SK-N-SH treated with all-trans-retinoic acid at 6 μM for 48 hours (cell line): ENCODE results near the gene TXNDC11.
A peak's percentile ranks its signal among the peaks of the same experiment; 100 is the strongest.

Experiments
- ATAC-seq: fragments of 200-7000 bp; cut with Tn5 transposase; 3 replicates; pipeline ENCODE4 v1.9.1; 2020; ENCODE audit warnings: mild to moderate bottlenecking, moderate library complexity
- ARNTL ChIP-seq: fragments of 450-650 bp; formaldehyde crosslinking; IDR thresholded peaks from 2 replicates; pipeline ENCODE4 v1.5.0; 2020; ENCODE audit warnings: low read depth, mild to moderate bottlenecking, moderate library complexity, borderline replicate concordance
- BACH2 ChIP-seq: fragments of 250-450 bp; sonication (Bioruptor Pico); IDR thresholded peaks from 2 replicates; pipeline ENCODE4 v1.9.0; 2021; ENCODE audit warnings: mild to moderate bottlenecking, borderline replicate concordance
- CSDC2 ChIP-seq: fragments of 250-450 bp; sonication (Bioruptor Pico); IDR thresholded peaks from 2 replicates; pipeline ENCODE4 v1.5.0; 2020; ENCODE audit warnings: mild to moderate bottlenecking, moderate library complexity
- GLIS3 ChIP-seq: fragments of 250-450 bp; sonication (Bioruptor Pico); IDR thresholded peaks from 2 replicates; pipeline ENCODE4 v1.5.0; 2020; ENCODE audit warnings: mild to moderate bottlenecking, moderate library complexity
- ISL1 ChIP-seq: fragments of 250-450 bp; sonication (Bioruptor Pico); IDR thresholded peaks from 2 replicates; pipeline ENCODE4 v2.1.2; 2022; ENCODE audit warnings: mild to moderate bottlenecking, moderate library complexity
- OSR1 ChIP-seq: fragments of 250-450 bp; sonication (Bioruptor Pico); IDR thresholded peaks from 2 replicates; pipeline ENCODE4 v1.8.0; 2022; ENCODE audit warnings: moderate library complexity, mild to moderate bottlenecking, inconsistent platforms
- RARB ChIP-seq: fragments of 250-450 bp; sonication (Bioruptor Pico); IDR thresholded peaks from 2 replicates; pipeline ENCODE4 v1.8.0; 2021; ENCODE audit warnings: mild to moderate bottlenecking, moderate library complexity
- TCF4 ChIP-seq: fragments of 250-450 bp; sonication (Bioruptor Pico); IDR thresholded peaks from 2 replicates; pipeline ENCODE4 v1.8.0; 2021; ENCODE audit warnings: mild to moderate bottlenecking, moderate library complexity, borderline replicate concordance
- TOX ChIP-seq: fragments of 250-450 bp; sonication (Bioruptor Pico); IDR thresholded peaks from 2 replicates; pipeline ENCODE4 v1.8.0; 2021; ENCODE audit warnings: mild to moderate bottlenecking, moderate library complexity, borderline replicate concordance
- ZC3H10 ChIP-seq: fragments of 250-450 bp; sonication (Bioruptor Pico); IDR thresholded peaks from 2 replicates; pipeline ENCODE4 v1.5.1; 2021; ENCODE audit warnings: mild to moderate bottlenecking, moderate library complexity
- ZFP3 ChIP-seq: fragments of 250-450 bp; sonication (Bioruptor Pico); IDR thresholded peaks from 2 replicates; pipeline ENCODE4 v1.5.0; 2020; ENCODE audit warnings: mild to moderate bottlenecking, moderate library complexity
- ZNF565 ChIP-seq: fragments of 450-650 bp; formaldehyde crosslinking; conservative IDR thresholded peaks from 2 replicates; pipeline ENCODE4 v1.5.0; 2020; ENCODE audit warnings: low read depth, mild to moderate bottlenecking, moderate library complexity
- ZNF70 ChIP-seq: fragments of 450-650 bp; formaldehyde crosslinking; IDR thresholded peaks from 2 replicates; pipeline ENCODE4 v1.5.0; 2020; ENCODE audit warnings: mild to moderate bottlenecking, moderate library complexity
- TF ChIP-seq, protein P1 (sequence below): fragments of 250-450 bp; sonication (Bioruptor Pico); IDR thresholded peaks from 2 replicates; pipeline ENCODE4 v1.8.0; 2021; ENCODE audit warnings: low read depth, mild to moderate bottlenecking, moderate library complexity, borderline replicate concordance
- TF ChIP-seq, protein P2 (sequence below): fragments of 250-450 bp; sonication (Bioruptor Pico); IDR thresholded peaks from 2 replicates; pipeline ENCODE4 v1.5.1; 2020; ENCODE audit warnings: low read depth, mild to moderate bottlenecking, moderate library complexity
- TF ChIP-seq, protein P3 (sequence below): fragments of 250-450 bp; sonication (Bioruptor Pico); IDR thresholded peaks from 2 replicates; pipeline ENCODE4 v1.5.0; 2020; ENCODE audit warnings: mild to moderate bottlenecking, moderate library complexity

Gene TXNDC11

DNA sequence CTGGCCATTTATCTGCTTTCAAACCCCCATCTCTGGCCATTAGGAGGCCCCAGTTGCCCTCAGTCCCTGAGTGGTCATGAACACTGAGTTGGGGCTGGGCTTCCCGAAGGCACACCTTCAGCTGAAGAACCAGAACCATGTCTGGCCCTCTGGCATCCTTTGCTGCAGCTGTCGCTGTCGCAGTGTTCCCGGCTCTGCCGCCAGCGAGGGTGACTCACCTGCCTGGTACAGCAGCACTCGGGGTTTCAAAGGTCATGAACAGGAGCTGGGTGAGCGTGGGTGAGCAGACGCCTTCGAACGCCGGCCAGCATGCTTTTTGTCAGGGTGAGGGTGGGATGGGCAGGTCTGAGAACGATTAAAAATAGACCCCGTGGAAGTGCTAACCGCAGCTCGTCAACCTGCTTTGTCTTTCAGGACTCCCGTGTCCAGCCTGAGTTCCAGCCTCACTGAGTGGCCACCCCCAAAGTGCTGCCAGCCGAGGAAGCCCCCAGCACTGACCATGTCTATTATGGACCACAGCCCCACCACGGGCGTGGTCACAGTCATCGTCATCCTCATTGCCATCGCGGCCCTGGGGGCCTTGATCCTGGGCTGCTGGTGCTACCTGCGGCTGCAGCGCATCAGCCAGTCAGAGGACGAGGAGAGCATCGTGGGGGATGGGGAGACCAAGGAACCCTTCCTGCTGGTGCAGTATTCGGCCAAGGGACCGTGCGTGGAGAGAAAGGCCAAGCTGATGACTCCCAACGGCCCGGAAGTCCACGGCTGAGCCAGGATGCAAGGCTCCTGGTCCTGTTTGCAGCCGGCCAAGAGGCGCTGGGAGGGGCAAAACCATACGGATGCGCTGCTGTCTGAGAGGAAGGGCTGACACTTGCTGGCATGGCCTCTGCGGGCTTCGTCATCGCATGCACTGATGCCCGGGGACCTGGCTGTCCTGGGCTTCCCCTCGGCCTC is 66.8 kb downstream of the TXNDC11 start:
- 0 out of 2 replicates have a peak, but pooled peaks have one; percentile 24 for TF ChIP-seq ZFP3 (CRISPR knock-in tag)
- no peak for TF ChIP-seq RARB
- TF ChIP-seq ZC3H10 (CRISPR knock-in tag) = no peak
- no peak for TF ChIP-seq ISL1 (CRISPR knock-in tag)
- no peak for TF ChIP-seq BACH2 (CRISPR knock-in tag)
- no peak for TF ChIP-seq ARNTL (CRISPR knock-in tag)
- TF ChIP-seq, protein P1, sequence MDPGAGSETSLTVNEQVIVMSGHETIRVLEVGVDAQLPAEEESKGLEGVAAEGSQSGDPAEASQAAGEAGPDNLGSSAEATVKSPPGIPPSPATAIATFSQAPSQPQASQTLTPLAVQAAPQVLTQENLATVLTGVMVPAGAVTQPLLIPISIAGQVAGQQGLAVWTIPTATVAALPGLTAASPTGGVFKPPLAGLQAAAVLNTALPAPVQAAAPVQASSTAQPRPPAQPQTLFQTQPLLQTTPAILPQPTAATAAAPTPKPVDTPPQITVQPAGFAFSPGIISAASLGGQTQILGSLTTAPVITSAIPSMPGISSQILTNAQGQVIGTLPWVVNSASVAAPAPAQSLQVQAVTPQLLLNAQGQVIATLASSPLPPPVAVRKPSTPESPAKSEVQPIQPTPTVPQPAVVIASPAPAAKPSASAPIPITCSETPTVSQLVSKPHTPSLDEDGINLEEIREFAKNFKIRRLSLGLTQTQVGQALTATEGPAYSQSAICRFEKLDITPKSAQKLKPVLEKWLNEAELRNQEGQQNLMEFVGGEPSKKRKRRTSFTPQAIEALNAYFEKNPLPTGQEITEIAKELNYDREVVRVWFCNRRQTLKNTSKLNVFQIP (CRISPR knock-in tag) = no peak
- peak; percentile 47 for ATAC-seq

DNA sequence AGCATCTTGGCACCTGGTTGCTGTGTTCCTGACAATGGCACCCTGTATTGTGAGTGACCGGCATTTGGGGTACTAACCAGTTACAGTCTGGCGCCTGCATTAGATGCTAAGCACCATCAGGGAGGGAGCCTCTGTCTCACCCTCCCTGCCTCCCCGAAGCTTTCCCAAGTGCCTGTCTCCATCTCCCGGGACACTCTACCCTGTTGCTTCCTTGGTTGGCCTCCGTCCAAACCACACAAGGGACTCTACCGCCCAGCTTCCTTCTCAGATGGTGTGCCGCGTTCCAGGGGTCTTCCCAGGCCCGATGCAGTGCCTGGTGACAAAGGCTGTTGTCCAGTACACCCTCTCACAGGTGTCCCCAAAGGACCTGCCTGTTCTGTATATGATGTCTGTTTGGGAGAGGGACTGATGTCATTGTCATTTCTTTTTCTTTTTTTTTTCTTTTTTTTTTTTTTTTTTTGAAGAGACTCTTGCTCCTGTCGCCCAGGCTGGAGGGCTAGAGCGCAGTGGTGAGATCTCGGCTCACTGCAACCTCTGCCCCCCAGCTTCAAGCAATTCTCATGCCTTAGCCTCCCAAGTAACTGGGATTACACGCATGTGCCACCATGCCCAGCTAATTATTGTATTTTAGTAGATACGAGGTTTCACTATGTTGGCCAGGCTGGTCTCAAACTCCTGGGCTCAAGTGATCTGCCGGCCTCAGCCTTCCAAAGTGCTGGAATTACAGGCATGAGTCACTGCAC is 67.7 kb downstream of the TXNDC11 start:
- TF ChIP-seq ZC3H10 (CRISPR knock-in tag) = no peak
- TF ChIP-seq, protein P1 (CRISPR knock-in tag) = no peak
- TF ChIP-seq TCF4 (CRISPR knock-in tag) = no peak
- TF ChIP-seq ZNF565 (CRISPR knock-in tag) = no peak
- TF ChIP-seq TOX (CRISPR knock-in tag) = no peak
- TF ChIP-seq ISL1 (CRISPR knock-in tag) = no peak
- TF ChIP-seq ZFP3 (CRISPR knock-in tag) = no peak
- TF ChIP-seq, protein P2, sequence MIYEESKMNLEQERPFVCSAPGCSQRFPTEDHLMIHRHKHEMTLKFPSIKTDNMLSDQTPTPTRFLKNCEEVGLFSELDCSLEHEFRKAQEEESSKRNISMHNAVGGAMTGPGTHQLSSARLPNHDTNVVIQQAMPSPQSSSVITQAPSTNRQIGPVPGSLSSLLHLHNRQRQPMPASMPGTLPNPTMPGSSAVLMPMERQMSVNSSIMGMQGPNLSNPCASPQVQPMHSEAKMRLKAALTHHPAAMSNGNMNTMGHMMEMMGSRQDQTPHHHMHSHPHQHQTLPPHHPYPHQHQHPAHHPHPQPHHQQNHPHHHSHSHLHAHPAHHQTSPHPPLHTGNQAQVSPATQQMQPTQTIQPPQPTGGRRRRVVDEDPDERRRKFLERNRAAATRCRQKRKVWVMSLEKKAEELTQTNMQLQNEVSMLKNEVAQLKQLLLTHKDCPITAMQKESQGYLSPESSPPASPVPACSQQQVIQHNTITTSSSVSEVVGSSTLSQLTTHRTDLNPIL (CRISPR knock-in tag) = no peak
- TF ChIP-seq GLIS3 (CRISPR knock-in tag) = no peak
- TF ChIP-seq CSDC2 (CRISPR knock-in tag) = no peak
- ATAC-seq = peak; percentile 45

DNA sequence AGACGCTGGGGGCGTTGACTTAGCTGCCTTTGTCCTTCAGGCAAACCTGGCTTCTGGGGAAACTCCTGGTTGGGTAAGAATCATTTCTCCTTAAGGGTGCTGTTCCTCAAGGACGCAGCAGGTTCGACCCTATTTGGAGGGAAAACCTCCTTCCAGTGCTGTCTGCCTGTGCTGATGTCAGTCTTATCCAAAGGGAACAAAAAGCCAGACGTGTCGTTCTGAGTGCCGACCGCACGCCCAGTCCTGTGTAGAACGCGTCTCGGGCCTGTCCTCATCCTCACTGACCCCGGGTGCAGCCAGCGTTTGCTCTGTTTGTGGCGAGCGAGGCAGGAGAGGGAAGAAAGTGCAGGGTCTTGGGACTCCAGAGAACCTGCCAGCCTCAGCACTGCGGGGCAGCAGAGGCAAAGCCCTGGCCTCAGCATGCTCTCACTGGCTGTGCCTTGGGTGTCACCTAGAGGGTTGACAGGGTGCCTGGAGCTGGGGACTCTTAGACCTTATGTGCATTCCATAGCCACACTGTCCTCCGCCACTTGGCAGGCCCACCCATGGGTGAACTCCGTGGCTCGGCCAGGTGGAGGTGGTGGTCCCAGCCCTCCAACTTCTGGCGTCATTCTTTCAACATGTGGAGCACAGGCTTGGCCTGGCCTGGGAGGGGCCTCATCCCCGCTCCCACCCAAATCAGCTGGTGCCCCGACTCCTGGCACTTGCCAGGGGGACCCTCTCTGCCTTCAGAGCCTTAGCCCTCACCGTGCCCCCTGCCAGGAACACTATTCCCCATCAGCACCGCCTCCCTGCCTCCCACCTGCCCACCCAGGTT is 68.4 kb downstream of the TXNDC11 start:
- TF ChIP-seq OSR1 (CRISPR knock-in tag) = no peak
- TF ChIP-seq ISL1 (CRISPR knock-in tag) = no peak
- TF ChIP-seq ZNF70 (CRISPR knock-in tag) = no peak
- TF ChIP-seq, protein P3, sequence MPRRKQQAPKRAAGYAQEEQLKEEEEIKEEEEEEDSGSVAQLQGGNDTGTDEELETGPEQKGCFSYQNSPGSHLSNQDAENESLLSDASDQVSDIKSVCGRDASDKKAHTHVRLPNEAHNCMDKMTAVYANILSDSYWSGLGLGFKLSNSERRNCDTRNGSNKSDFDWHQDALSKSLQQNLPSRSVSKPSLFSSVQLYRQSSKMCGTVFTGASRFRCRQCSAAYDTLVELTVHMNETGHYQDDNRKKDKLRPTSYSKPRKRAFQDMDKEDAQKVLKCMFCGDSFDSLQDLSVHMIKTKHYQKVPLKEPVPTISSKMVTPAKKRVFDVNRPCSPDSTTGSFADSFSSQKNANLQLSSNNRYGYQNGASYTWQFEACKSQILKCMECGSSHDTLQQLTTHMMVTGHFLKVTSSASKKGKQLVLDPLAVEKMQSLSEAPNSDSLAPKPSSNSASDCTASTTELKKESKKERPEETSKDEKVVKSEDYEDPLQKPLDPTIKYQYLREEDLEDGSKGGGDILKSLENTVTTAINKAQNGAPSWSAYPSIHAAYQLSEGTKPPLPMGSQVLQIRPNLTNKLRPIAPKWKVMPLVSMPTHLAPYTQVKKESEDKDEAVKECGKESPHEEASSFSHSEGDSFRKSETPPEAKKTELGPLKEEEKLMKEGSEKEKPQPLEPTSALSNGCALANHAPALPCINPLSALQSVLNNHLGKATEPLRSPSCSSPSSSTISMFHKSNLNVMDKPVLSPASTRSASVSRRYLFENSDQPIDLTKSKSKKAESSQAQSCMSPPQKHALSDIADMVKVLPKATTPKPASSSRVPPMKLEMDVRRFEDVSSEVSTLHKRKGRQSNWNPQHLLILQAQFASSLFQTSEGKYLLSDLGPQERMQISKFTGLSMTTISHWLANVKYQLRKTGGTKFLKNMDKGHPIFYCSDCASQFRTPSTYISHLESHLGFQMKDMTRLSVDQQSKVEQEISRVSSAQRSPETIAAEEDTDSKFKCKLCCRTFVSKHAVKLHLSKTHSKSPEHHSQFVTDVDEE (CRISPR knock-in tag) = no peak
- TF ChIP-seq, all 23 proteins: peak for 0
- ATAC-seq = peak; percentile 6; the same call in 1 of the 3 replicates
